NCI-H1048 (cell line): Measurements from ENCODE around the gene LOXHD1.

Experiments used
- DNase-seq: peaks from one replicate; lab custom pipeline; 2025; lab: John Stamatoyannopoulos, UW

Gene LOXHD1

GRCh38 chr18:46657115-46657955 is at the start of gene LOXHD1:
Gene LOXHD1, minus strand, starts transcription at chr18:46657220. Its CDS starts 187 bp downstream, at chr18:46657033.
- no peak for DNase-seq

- DNase-seq, result no peak
Measured at GRCh38 chr18:46705521-46705920, 48.5 kb upstream of the LOXHD1 start.

- no peak for DNase-seq
Measured at GRCh38 chr18:46704816-46705215, 47.8 kb upstream of the LOXHD1 start.

- DNase-seq, result no peak
Measured at GRCh38 chr18:46704189-46704588, 47.2 kb upstream of the LOXHD1 start.

- DNase-seq, result no peak
Measured at GRCh38 chr18:46702471-46702870, 45.5 kb upstream of the LOXHD1 start.

GRCh38 chr18:46700066-46700824 is 43.2 kb upstream of the LOXHD1 start:
- DNase-seq, result no peak

- no peak for DNase-seq
Measured at GRCh38 chr18:46696702-46697101, 39.7 kb upstream of the LOXHD1 start.

- no peak for DNase-seq
Measured at GRCh38 chr18:46696268-46696667, 39.2 kb upstream of the LOXHD1 start.

GRCh38 chr18:46693996-46694395 is 37.0 kb upstream of the LOXHD1 start:
- no peak for DNase-seq

- DNase-seq, result no peak
Measured at GRCh38 chr18:46688853-46689525, 32.0 kb upstream of the LOXHD1 start.

GRCh38 chr18:46686186-46686585 is 29.2 kb upstream of the LOXHD1 start:
- no peak for DNase-seq

- no peak for DNase-seq
Measured at GRCh38 chr18:46683252-46683651, 26.2 kb upstream of the LOXHD1 start.

GRCh38 chr18:46680784-46681695 is 24.0 kb upstream of the LOXHD1 start:
- no peak for DNase-seq

GRCh38 chr18:46679846-46680598 is 23.0 kb upstream of the LOXHD1 start:
- no peak for DNase-seq

- no peak for DNase-seq
Measured at GRCh38 chr18:46678785-46679399, 21.9 kb upstream of the LOXHD1 start.

GRCh38 chr18:46678041-46678440 is 21.0 kb upstream of the LOXHD1 start:
- DNase-seq, result no peak

- no peak for DNase-seq
Measured at GRCh38 chr18:46677611-46678010, 20.6 kb upstream of the LOXHD1 start.

- no peak for DNase-seq
Measured at GRCh38 chr18:46676182-46676835, 19.3 kb upstream of the LOXHD1 start.

GRCh38 chr18:46675112-46675511 is 18.1 kb upstream of the LOXHD1 start:
- DNase-seq, result no peak
